ENCODE measurements around the gene EVPLL.
"Not testable (repeated sequence)": the region's sequence is repeated elsewhere in the genome, so short reads cannot be mapped to it uniquely, and the experiment has no call there.

EVPLL gene

GRCh38 chr17:18426639-18427038, 49.1 kb downstream of the EVPLL start:
- DNase-seq, result not testable (repeated sequence)

GRCh38 chr17:18432206-18432605, 54.6 kb downstream of the EVPLL start:
- DNase-seq, result not testable (repeated sequence)
